ENCODE results near the gene NAT14.

Gene NAT14

GRCh38 chr19:55484593-55485438 is at the start of gene NAT14:
TSS of gene NAT14 (plus strand) at chr19:55485188. CDS start at chr19:55485709, 521 bp downstream.
- Histone ChIP-seq H3K27me3 (ENCODE audit: control insufficient read depth, insufficient read depth, low read length) (no peaks in the 10 kb centered on the region), H3K4me1 (ENCODE audit: control insufficient read depth, insufficient read depth, low read length) (peaks cover 32% of the 10 kb centered on the region), H3K4me3 (ENCODE audit: low read length) (peak within 1 kb of the TSS; percentile 14), H3K36me3 (ENCODE audit: control insufficient read depth, insufficient read depth, low read length) (no peaks in the 10 kb centered on the region), H3K9me3 (ENCODE audit: control insufficient read depth, low read length) (no peaks in the 10 kb centered on the region), H3K9ac (ENCODE audit: low read length) (peak within 1 kb of the TSS; percentile 57)

GRCh38 chr19:55436847-55437246 is 48.1 kb upstream of the NAT14 start:
- peaks cover 74% of the 10 kb centered on the region for H3K27me3 ChIP-seq (ENCODE audit: control insufficient read depth, insufficient read depth, low read length)

GRCh38 chr19:55437410-55437809 is 47.6 kb upstream of the NAT14 start:
- Histone ChIP-seq H3K4me1 (ENCODE audit: control insufficient read depth, insufficient read depth, low read length) (peaks cover 12% of the 10 kb centered on the region), H3K9me3 (ENCODE audit: control insufficient read depth, low read length) (no peaks in the 10 kb centered on the region), H3K36me3 (ENCODE audit: control insufficient read depth, insufficient read depth, low read length) (no peaks in the 10 kb centered on the region), H3K4me3 (ENCODE audit: low read length) (no peak overlapping the region), H3K9ac (ENCODE audit: low read length) (no peak overlapping the region), H3K27me3 (ENCODE audit: control insufficient read depth, insufficient read depth, low read length) (peaks cover 71% of the 10 kb centered on the region)

More at GRCh38 chr19:55436847-55437246, 48.1 kb upstream of the NAT14 start:
- no peak overlapping the region for H3K9ac ChIP-seq (ENCODE audit: low read length)
- peaks cover 10% of the 10 kb centered on the region for H3K4me1 ChIP-seq (ENCODE audit: control insufficient read depth, insufficient read depth, low read length)
- no peaks in the 10 kb centered on the region for H3K9me3 ChIP-seq (ENCODE audit: control insufficient read depth, low read length)
- no peaks in the 10 kb centered on the region for H3K36me3 ChIP-seq (ENCODE audit: control insufficient read depth, insufficient read depth, low read length)
- H3K4me3 ChIP-seq (ENCODE audit: low read length): no peak overlapping the region

GRCh38 chr19:55439052-55439451 is 45.9 kb upstream of the NAT14 start:
- Histone ChIP-seq H3K4me3 (ENCODE audit: low read length) (no peak overlapping the region), H3K4me1 (ENCODE audit: control insufficient read depth, insufficient read depth, low read length) (peaks cover 12% of the 10 kb centered on the region), H3K36me3 (ENCODE audit: control insufficient read depth, insufficient read depth, low read length) (no peaks in the 10 kb centered on the region), H3K9ac (ENCODE audit: low read length) (no peak overlapping the region), H3K9me3 (ENCODE audit: control insufficient read depth, low read length) (no peaks in the 10 kb centered on the region), H3K27me3 (ENCODE audit: control insufficient read depth, insufficient read depth, low read length) (peaks cover 66% of the 10 kb centered on the region)

- Histone ChIP-seq H3K36me3 (ENCODE audit: control insufficient read depth, insufficient read depth, low read length) (no peaks in the 10 kb centered on the region), H3K4me3 (ENCODE audit: low read length) (no peak overlapping the region), H3K4me1 (ENCODE audit: control insufficient read depth, insufficient read depth, low read length) (peaks cover 12% of the 10 kb centered on the region), H3K9ac (ENCODE audit: low read length) (no peak overlapping the region), H3K27me3 (ENCODE audit: control insufficient read depth, insufficient read depth, low read length) (peaks cover 71% of the 10 kb centered on the region), H3K9me3 (ENCODE audit: control insufficient read depth, low read length) (no peaks in the 10 kb centered on the region)
These were observed 44.4 kb upstream of the NAT14 start for GRCh38 chr19:55440411-55441105.

GRCh38 chr19:55441319-55441691 is 43.7 kb upstream of the NAT14 start:
- Histone ChIP-seq H3K4me1 (ENCODE audit: control insufficient read depth, insufficient read depth, low read length) (peaks cover 12% of the 10 kb centered on the region), H3K27me3 (ENCODE audit: control insufficient read depth, insufficient read depth, low read length) (peaks cover 71% of the 10 kb centered on the region), H3K9me3 (ENCODE audit: control insufficient read depth, low read length) (no peaks in the 10 kb centered on the region), H3K4me3 (ENCODE audit: low read length) (no peak overlapping the region), H3K36me3 (ENCODE audit: control insufficient read depth, insufficient read depth, low read length) (no peaks in the 10 kb centered on the region), H3K9ac (ENCODE audit: low read length) (no peak overlapping the region)

GRCh38 chr19:55441692-55442321 is 43.2 kb upstream of the NAT14 start:
- Histone ChIP-seq H3K4me1 (ENCODE audit: control insufficient read depth, insufficient read depth, low read length) (peaks cover 12% of the 10 kb centered on the region), H3K9me3 (ENCODE audit: control insufficient read depth, low read length) (no peaks in the 10 kb centered on the region), H3K36me3 (ENCODE audit: control insufficient read depth, insufficient read depth, low read length) (no peaks in the 10 kb centered on the region), H3K4me3 (ENCODE audit: low read length) (no peak overlapping the region), H3K9ac (ENCODE audit: low read length) (no peak overlapping the region), H3K27me3 (ENCODE audit: control insufficient read depth, insufficient read depth, low read length) (peaks cover 71% of the 10 kb centered on the region)

- H3K4me1 ChIP-seq (ENCODE audit: control insufficient read depth, insufficient read depth, low read length): peaks cover 12% of the 10 kb centered on the region
- no peak overlapping the region for H3K9ac ChIP-seq (ENCODE audit: low read length)
- peaks cover 70% of the 10 kb centered on the region for H3K27me3 ChIP-seq (ENCODE audit: control insufficient read depth, insufficient read depth, low read length)
- H3K4me3 ChIP-seq (ENCODE audit: low read length): no peak overlapping the region
- H3K36me3 ChIP-seq (ENCODE audit: control insufficient read depth, insufficient read depth, low read length): no peaks in the 10 kb centered on the region
- H3K9me3 ChIP-seq (ENCODE audit: control insufficient read depth, low read length): no peaks in the 10 kb centered on the region
These were observed 42.5 kb upstream of the NAT14 start for GRCh38 chr19:55442372-55442961.

GRCh38 chr19:55443045-55443823 is 41.8 kb upstream of the NAT14 start, which contains the start of gene SHISA7:
TSS of gene SHISA7 (minus strand) at chr19:55443300. CDS start at chr19:55442863, 437 bp downstream.
- no peaks in the 10 kb centered on the region for H3K9me3 ChIP-seq (ENCODE audit: control insufficient read depth, low read length)
- H3K27me3 ChIP-seq (ENCODE audit: control insufficient read depth, insufficient read depth, low read length): peaks cover 70% of the 10 kb centered on the region
- H3K9ac ChIP-seq (ENCODE audit: low read length): no peak within 1 kb of the TSS
- H3K4me1 ChIP-seq (ENCODE audit: control insufficient read depth, insufficient read depth, low read length): peaks cover 12% of the 10 kb centered on the region
- H3K4me3 ChIP-seq (ENCODE audit: low read length): no peak within 1 kb of the TSS
- no peaks in the 10 kb centered on the region for H3K36me3 ChIP-seq (ENCODE audit: control insufficient read depth, insufficient read depth, low read length)

- H3K4me1 ChIP-seq (ENCODE audit: control insufficient read depth, insufficient read depth, low read length): peaks cover 12% of the 10 kb centered on the region
- H3K9ac ChIP-seq (ENCODE audit: low read length): no peak overlapping the region
- H3K27me3 ChIP-seq (ENCODE audit: control insufficient read depth, insufficient read depth, low read length): peaks cover 69% of the 10 kb centered on the region
- no peaks in the 10 kb centered on the region for H3K36me3 ChIP-seq (ENCODE audit: control insufficient read depth, insufficient read depth, low read length)
- H3K9me3 ChIP-seq (ENCODE audit: control insufficient read depth, low read length): no peaks in the 10 kb centered on the region
- no peak overlapping the region for H3K4me3 ChIP-seq (ENCODE audit: low read length)
These were observed 41.0 kb upstream of the NAT14 start for GRCh38 chr19:55443824-55444480.

GRCh38 chr19:55444646-55445045 is 40.3 kb upstream of the NAT14 start:
- no peak overlapping the region for H3K4me3 ChIP-seq (ENCODE audit: low read length)
- no peak overlapping the region for H3K9ac ChIP-seq (ENCODE audit: low read length)
- H3K36me3 ChIP-seq (ENCODE audit: control insufficient read depth, insufficient read depth, low read length): no peaks in the 10 kb centered on the region
- no peaks in the 10 kb centered on the region for H3K9me3 ChIP-seq (ENCODE audit: control insufficient read depth, low read length)
- H3K4me1 ChIP-seq (ENCODE audit: control insufficient read depth, insufficient read depth, low read length): peaks cover 12% of the 10 kb centered on the region
- peaks cover 67% of the 10 kb centered on the region for H3K27me3 ChIP-seq (ENCODE audit: control insufficient read depth, insufficient read depth, low read length)

All from mucosa of stomach (tissue), 1 donor.